ENCODE data around the gene CENPW.

The CENPW gene

GRCh38 chr6:126374372-126374771, 34.5 kb downstream of the CENPW start:
- DNase-seq, result no peak

- DNase-seq, result no peak
Measured at GRCh38 chr6:126376682-126377081, 36.8 kb downstream of the CENPW start.

GRCh38 chr6:126377594-126378153, 37.8 kb downstream of the CENPW start:
- DNase-seq, result no peak

GRCh38 chr6:126380072-126380583, 40.2 kb downstream of the CENPW start:
- DNase-seq, result no peak

GRCh38 chr6:126381498-126381897, 41.6 kb downstream of the CENPW start:
- DNase-seq, result no peak

- no peak for DNase-seq
Measured at GRCh38 chr6:126383203-126383602, 43.3 kb downstream of the CENPW start.

- no peak for DNase-seq
Measured at GRCh38 chr6:126385536-126385935, 45.6 kb downstream of the CENPW start.

- DNase-seq, result no peak
Measured at GRCh38 chr6:126388104-126388598, 48.2 kb downstream of the CENPW start.

GRCh38 chr6:126396131-126396530, 56.2 kb downstream of the CENPW start:
- DNase-seq, result no peak
